Measurements from ENCODE around the gene ENG.

ENG gene

GRCh38 chr9:127773272-127773671, 81.2 kb downstream of the ENG start:
- no peak overlapping the region for H3K4me3 ChIP-seq (ENCODE audit: low read length)
- no peak for TF ChIP-seq ZNF274 (IDR thresholded peaks at IDR 0.05; ENCODE audit: low read depth, low read length)

GRCh38 chr9:127772603-127773002, 81.9 kb downstream of the ENG start:
- TF ChIP-seq ZNF274 (IDR thresholded peaks at IDR 0.05; ENCODE audit: low read depth, low read length), result no peak
- no peak overlapping the region for H3K4me3 ChIP-seq (ENCODE audit: low read length)

- no peak for TF ChIP-seq ZNF274 (IDR thresholded peaks at IDR 0.05; ENCODE audit: low read depth, low read length)
- H3K4me3 ChIP-seq (ENCODE audit: low read length), result no peak overlapping the region; the same call in 1 of the 2 replicates
Observed at GRCh38 chr9:127771570-127772189, 82.8 kb downstream of the ENG start.

GRCh38 chr9:127770905-127771569, 83.4 kb downstream of the ENG start:
- TF ChIP-seq ZNF274 (IDR thresholded peaks at IDR 0.05; ENCODE audit: low read depth, low read length), result no peak
- H3K4me3 ChIP-seq (ENCODE audit: low read length), result peak overlapping the region; percentile 49; the same call in 1 of the 2 replicates

GRCh38 chr9:127770583-127770904, 83.9 kb downstream of the ENG start:
- no peak for TF ChIP-seq ZNF274 (IDR thresholded peaks at IDR 0.05; ENCODE audit: low read depth, low read length)
- H3K4me3 ChIP-seq (ENCODE audit: low read length), result peak overlapping the region; percentile 49; the same call in 1 of the 2 replicates

GRCh38 chr9:127769929-127770582, 84.4 kb downstream of the ENG start:
- no peak overlapping the region; the same call in 1 of the 2 replicates for H3K4me3 ChIP-seq (ENCODE audit: low read length)

GRCh38 chr9:127769101-127769500, 85.4 kb downstream of the ENG start:
- TF ChIP-seq ZNF274 (IDR thresholded peaks at IDR 0.05; ENCODE audit: low read depth, low read length), result no peak
- no peak overlapping the region for H3K4me3 ChIP-seq (ENCODE audit: low read length)

More at GRCh38 chr9:127769929-127770582, 84.4 kb downstream of the ENG start:
- no peak for TF ChIP-seq ZNF274 (IDR thresholded peaks at IDR 0.05; ENCODE audit: low read depth, low read length)

GRCh38 chr9:127768698-127769097, 85.8 kb downstream of the ENG start:
- TF ChIP-seq ZNF274 (IDR thresholded peaks at IDR 0.05; ENCODE audit: low read depth, low read length), result no peak

GRCh38 chr9:127767909-127768331, 86.5 kb downstream of the ENG start:
- TF ChIP-seq ZNF274 (IDR thresholded peaks at IDR 0.05; ENCODE audit: low read depth, low read length), result no peak
- no peak overlapping the region for H3K4me3 ChIP-seq (ENCODE audit: low read length)

More at GRCh38 chr9:127768698-127769097, 85.8 kb downstream of the ENG start:
- no peak overlapping the region for H3K4me3 ChIP-seq (ENCODE audit: low read length)

GRCh38 chr9:127767410-127767809, 87.0 kb downstream of the ENG start:
- no peak overlapping the region for H3K4me3 ChIP-seq (ENCODE audit: low read length)
- TF ChIP-seq ZNF274 (IDR thresholded peaks at IDR 0.05; ENCODE audit: low read depth, low read length), result no peak

GRCh38 chr9:127765418-127765817, 89.0 kb downstream of the ENG start:
- no peak for TF ChIP-seq ZNF274 (IDR thresholded peaks at IDR 0.05; ENCODE audit: low read depth, low read length)
- H3K4me3 ChIP-seq (ENCODE audit: low read length), result no peak overlapping the region

Data from GM08714 (cell line).